ENCODE data around the gene DSE. TPM values are rescaled to one million over a fixed set of nuclear protein-coding genes. Genes with fewer than 3 reads are reported as not detected.

The DSE gene
- total RNA-seq, 4 donors from 2014 or later, result 79.5 to 95.5 (median 81.7) TPM

GRCh38 chr6:116450769-116451740 lies 80.3 kb downstream of the DSE start:
- Histone ChIP-seq H3K36me3 (no peaks in the 10 kb centered on the region), H3K27me3 (no peaks in the 10 kb centered on the region), H3K27ac (no peak overlapping the region), H3K9me3 (no peaks in the 10 kb centered on the region), H3K4me3 (no peak overlapping the region), H3K4me1 (peaks cover 0 to 16% (median 3%) of the 10 kb centered on the region in 4 donors)
- DNase-seq (ENCODE audit: low spot score in 2 of 2), result no peak
- 80 to 86% methylated on average over 9 of the region's 9 CpGs for WGBS, 2 donors
- TF ChIP-seq POLR2A (IDR thresholded peaks at IDR 0.05) (no peak), EP300 (IDR thresholded peaks at IDR 0.05) (no peak)
- TF ChIP-seq, protein P1, sequence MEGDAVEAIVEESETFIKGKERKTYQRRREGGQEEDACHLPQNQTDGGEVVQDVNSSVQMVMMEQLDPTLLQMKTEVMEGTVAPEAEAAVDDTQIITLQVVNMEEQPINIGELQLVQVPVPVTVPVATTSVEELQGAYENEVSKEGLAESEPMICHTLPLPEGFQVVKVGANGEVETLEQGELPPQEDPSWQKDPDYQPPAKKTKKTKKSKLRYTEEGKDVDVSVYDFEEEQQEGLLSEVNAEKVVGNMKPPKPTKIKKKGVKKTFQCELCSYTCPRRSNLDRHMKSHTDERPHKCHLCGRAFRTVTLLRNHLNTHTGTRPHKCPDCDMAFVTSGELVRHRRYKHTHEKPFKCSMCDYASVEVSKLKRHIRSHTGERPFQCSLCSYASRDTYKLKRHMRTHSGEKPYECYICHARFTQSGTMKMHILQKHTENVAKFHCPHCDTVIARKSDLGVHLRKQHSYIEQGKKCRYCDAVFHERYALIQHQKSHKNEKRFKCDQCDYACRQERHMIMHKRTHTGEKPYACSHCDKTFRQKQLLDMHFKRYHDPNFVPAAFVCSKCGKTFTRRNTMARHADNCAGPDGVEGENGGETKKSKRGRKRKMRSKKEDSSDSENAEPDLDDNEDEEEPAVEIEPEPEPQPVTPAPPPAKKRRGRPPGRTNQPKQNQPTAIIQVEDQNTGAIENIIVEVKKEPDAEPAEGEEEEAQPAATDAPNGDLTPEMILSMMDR (IDR thresholded peaks at IDR 0.05), result no peak

GRCh38 chr6:116451916-116452315 lies 81.2 kb downstream of the DSE start:
- H3K4me3 ChIP-seq, result no peak overlapping the region
- H3K4me1 ChIP-seq, result peaks cover 0 to 13% (median 2%) of the 10 kb centered on the region in 4 donors
- H3K27me3 ChIP-seq, result no peaks in the 10 kb centered on the region
- DNase-seq (ENCODE audit: low spot score in 2 of 2), result no peak
- H3K27ac ChIP-seq, result no peak overlapping the region
- H3K9me3 ChIP-seq, result no peaks in the 10 kb centered on the region
- TF ChIP-seq POLR2A (IDR thresholded peaks at IDR 0.05) (no peak), EP300 (IDR thresholded peaks at IDR 0.05) (no peak)
- TF ChIP-seq, protein P1 (IDR thresholded peaks at IDR 0.05), result no peak
- no peaks in the 10 kb centered on the region for H3K36me3 ChIP-seq

DNA sequence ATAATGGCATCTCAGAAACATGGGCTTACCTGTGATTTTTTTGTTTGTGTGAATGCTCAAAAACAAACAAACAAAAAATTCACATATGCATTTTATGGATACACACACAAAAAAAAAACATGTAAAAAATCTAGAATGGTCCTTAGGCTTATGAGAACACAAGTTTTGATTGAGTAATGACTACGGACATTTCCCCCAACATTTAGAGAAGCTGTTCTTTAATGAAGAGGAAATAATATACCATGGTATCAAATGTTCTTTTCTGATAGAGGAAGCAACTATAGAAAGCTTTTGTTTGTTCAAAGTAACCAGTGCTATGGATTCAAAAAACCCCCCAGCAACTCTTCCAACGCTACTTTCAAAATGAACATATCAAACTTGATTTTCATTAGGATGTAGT lies 81.8 kb downstream of the DSE start:
- peaks cover 0 to 7% (median 0%) of the 10 kb centered on the region in 4 donors for H3K4me1 ChIP-seq
- no peak for DNase-seq (ENCODE audit: low spot score in 2 of 2)
- 80 to 87% methylated on average over 2 of the region's 2 CpGs for WGBS, 2 donors
- H3K27ac ChIP-seq, result no peak overlapping the region
- H3K4me3 ChIP-seq, result no peak overlapping the region
- TF ChIP-seq EP300 (IDR thresholded peaks at IDR 0.05) (no peak), POLR2A (IDR thresholded peaks at IDR 0.05) (no peak)
- TF ChIP-seq, protein P1 (IDR thresholded peaks at IDR 0.05), result no peak
- no peaks in the 10 kb centered on the region for H3K36me3 ChIP-seq
- H3K27me3 ChIP-seq, result no peaks in the 10 kb centered on the region
- H3K9me3 ChIP-seq, result no peaks in the 10 kb centered on the region

DNA sequence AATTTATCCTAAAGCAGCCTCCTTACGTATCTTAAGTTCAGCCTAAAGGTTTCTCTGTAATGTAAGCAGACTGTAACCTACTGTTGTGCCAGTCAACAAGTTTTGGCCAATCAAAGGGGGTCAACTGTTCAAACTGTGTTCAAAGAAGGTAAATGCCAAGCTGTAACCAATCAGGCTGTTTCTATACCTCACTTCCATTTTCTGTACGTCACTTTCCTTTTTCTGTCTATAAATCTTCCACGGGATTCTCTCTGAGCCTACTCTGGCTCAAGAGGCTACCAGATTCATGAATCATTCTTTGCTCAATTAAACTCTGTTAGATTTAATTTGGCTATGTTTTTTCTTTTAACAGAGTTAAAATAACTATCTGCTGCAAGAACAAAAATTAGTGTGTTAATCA lies 85.4 kb downstream of the DSE start:
- whole genome bisulfite sequencing, 2 donors, result 89 to 91% methylated on average over 3 of the region's 3 CpGs
- H3K4me3 ChIP-seq, result no peak overlapping the region
- no peaks in the 10 kb centered on the region for H3K36me3 ChIP-seq
- TF ChIP-seq EP300 (IDR thresholded peaks at IDR 0.05) (no peak), POLR2A (IDR thresholded peaks at IDR 0.05) (no peak)
- TF ChIP-seq, protein P1 (IDR thresholded peaks at IDR 0.05), result no peak
- no peaks in the 10 kb centered on the region for H3K9me3 ChIP-seq
- no peaks in the 10 kb centered on the region for H3K27me3 ChIP-seq
- H3K4me1 ChIP-seq, result no peaks in the 10 kb centered on the region
- no peak for DNase-seq (ENCODE audit: low spot score in 2 of 2)
- no peak overlapping the region for H3K27ac ChIP-seq

DNA sequence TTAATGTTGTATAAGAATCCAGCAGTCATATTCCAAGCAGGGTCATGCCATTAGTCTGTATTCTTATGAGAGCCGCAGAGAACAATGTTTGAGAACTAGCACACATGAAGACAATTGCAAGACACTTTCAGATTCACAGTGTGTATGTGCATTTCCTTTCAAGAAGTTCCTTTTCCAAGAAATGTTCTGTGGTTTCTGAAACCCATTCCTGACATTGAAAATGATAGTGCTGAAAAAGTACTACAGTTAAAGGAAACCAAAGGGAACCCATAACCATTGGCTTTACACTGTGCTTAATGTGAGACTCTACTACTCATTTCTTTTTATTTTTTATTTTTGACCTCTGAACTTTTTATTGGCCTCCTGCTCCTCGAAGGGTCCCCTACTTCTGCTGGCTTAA lies 86.2 kb downstream of the DSE start:
- no peak overlapping the region for H3K27ac ChIP-seq
- WGBS, 2 donors, result 74 to 84% methylated on average over 2 of the region's 2 CpGs
- no peaks in the 10 kb centered on the region for H3K36me3 ChIP-seq

More for the DNA sequence above, 86.2 kb downstream of the DSE start:
- no peaks in the 10 kb centered on the region for H3K27me3 ChIP-seq
- no peaks in the 10 kb centered on the region for H3K9me3 ChIP-seq
- TF ChIP-seq, protein P1 (IDR thresholded peaks at IDR 0.05), result no peak
- TF ChIP-seq POLR2A (IDR thresholded peaks at IDR 0.05), result no peak
- TF ChIP-seq EP300 (IDR thresholded peaks at IDR 0.05), result no peak
- DNase-seq (ENCODE audit: low spot score in 2 of 2), result no peak
- H3K4me1 ChIP-seq, result peaks cover 0 to 7% (median under 1%) of the 10 kb centered on the region in 4 donors
- H3K4me3 ChIP-seq, result no peak overlapping the region
